Measurements from ENCODE around the gene POLRMT.

The POLRMT gene

DNA sequence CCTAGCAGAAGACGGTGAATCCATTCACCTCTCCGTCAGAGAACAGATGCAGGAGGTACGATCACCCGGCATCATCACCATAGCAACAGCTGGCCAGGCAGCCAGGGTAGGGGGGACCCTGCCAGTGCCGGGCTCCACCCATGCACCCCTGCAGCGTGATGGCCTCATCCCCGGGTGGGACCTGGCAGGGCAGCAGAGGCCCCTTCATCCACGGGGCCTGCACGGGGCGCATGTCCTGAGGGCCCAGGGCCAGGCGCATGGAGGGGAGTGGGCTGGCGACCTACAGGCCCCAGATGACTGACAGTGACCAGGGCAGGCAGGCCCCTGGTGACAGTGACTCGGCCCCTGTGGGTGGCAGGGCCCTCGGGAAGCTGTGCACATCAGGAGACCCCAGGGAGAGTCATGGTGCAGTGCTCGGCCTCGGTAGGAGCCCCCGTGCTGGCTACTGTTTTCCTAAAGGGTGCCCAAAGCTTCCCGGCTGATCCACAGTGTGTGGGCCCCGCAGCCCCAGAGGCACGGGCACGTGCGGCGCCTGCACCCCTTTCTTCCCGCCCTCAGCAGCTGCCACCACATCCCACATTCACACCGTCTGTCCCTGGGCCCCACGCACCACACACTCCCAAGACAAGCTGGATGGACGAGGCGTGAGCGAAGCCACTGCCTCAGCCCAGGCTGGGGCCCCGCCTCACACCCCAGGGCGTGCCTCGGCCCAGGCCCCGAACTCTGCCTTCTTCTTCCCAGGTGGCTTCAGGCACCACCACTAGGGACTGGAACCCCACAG lies 24.9 kb upstream of the POLRMT start:
- Mint-ChIP-seq H3K27ac (no peak overlapping the region), H3K4me1 (ENCODE audit: low read depth) (peaks cover 10% of the 10 kb centered on the region), H3K4me3 (no peak overlapping the region), H3K36me3 (ENCODE audit: low read depth) (peaks cover 32% of the 10 kb centered on the region), H3K27me3 (ENCODE audit: low read depth) (no peaks in the 10 kb centered on the region), H3K9me3 (no peaks in the 10 kb centered on the region)
- DNase-seq (ENCODE audit: low spot score), result no peak

DNA sequence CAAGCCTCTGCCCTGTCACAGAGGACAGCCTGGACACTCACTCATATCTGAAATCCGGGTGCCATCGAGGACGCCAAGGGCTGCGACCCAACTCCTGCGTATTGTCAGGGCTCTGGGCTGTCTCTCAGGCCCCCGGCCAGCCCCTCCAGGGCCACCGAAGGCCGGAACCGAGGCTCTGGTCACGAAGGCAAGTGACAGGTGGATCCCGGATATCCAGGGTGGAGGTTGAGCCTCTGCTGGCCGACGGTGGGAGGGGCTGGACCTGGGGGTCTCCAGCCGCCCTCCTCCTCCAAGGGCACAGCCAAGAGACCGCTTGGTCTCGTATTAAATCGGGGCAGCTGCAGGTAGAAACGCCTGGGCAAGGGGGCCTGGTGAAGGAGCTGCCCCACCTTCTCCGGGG lies 24.3 kb upstream of the POLRMT start:
- H3K4me1 Mint-ChIP-seq (ENCODE audit: low read depth), result peaks cover 10% of the 10 kb centered on the region
- peaks cover 35% of the 10 kb centered on the region for H3K36me3 Mint-ChIP-seq (ENCODE audit: low read depth)
- no peak for DNase-seq (ENCODE audit: low spot score)
- no peak overlapping the region for H3K4me3 Mint-ChIP-seq
- no peaks in the 10 kb centered on the region for H3K9me3 Mint-ChIP-seq
- H3K27me3 Mint-ChIP-seq (ENCODE audit: low read depth), result no peaks in the 10 kb centered on the region
- H3K27ac Mint-ChIP-seq, result no peak overlapping the region

DNA sequence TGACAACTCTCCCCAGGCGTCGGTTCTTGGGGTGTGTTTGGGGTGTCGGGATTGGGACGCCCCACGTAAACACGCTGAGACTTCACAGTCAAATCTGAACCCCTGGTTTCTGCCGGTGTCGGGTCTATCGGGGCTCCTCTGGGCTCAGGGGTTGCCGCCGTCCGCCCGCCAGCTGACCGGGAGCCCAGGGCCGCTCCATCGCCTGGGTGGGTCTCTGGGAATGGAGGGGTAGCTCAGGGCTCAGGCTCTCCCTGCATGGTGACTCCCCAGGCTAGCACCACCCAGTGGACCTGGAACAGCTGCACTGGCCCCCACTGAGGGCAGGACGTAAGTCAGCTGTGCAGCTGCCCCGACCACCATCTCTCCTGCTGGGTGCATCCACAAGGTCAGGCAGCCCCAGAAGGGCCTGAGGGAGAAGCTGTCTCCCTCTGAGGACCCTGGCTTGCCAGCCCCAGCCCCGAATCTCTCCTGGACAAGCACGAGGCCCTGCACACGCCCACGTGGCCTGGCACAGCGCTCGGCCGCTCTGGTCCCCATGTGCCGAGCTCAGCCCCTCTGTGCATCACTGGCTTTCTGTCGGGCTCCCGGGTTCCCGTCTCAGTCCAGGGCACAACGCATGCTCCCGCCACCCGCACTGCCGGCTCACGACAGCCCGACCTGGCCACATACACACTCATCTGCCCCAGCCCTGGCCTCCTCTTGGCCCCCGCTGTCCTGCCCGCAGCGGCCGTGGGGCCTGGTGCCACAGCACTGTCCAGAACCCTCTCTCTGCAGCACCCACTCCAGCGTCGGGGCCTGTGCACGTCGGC lies 23.6 kb upstream of the POLRMT start:
- H3K4me1 Mint-ChIP-seq (ENCODE audit: low read depth), result peaks cover 10% of the 10 kb centered on the region

DNA sequence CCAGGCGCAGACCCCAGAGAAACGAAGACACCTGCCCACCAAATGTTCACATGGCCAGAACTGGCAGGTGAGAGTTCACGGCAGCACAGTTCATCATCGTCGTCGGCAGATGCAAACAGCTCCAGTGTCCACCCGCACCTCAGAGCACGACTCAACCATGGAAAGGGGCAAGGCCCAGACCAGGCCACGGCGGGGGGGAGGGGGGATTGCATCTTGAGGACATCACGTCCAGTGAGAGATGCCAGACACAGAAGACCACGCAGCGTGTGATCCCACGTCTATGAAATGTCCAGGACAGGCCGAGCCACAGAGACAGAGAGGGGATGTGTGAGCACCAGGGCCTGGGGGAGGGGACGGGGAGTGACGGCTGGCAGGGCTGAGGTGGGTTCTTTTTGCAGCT lies 22.4 kb upstream of the POLRMT start:
- Mint-ChIP-seq H3K4me3 (no peak overlapping the region), H3K36me3 (ENCODE audit: low read depth) (peaks cover 27% of the 10 kb centered on the region), H3K9me3 (no peaks in the 10 kb centered on the region), H3K4me1 (ENCODE audit: low read depth) (peaks cover 5% of the 10 kb centered on the region), H3K27ac (no peak overlapping the region), H3K27me3 (ENCODE audit: low read depth) (no peaks in the 10 kb centered on the region)
- no peak for DNase-seq (ENCODE audit: low spot score)

More for the DNA sequence above, 23.6 kb upstream of the POLRMT start:
- Mint-ChIP-seq H3K36me3 (ENCODE audit: low read depth) (peaks cover 33% of the 10 kb centered on the region), H3K4me3 (no peak overlapping the region), H3K9me3 (no peaks in the 10 kb centered on the region), H3K27ac (no peak overlapping the region), H3K27me3 (ENCODE audit: low read depth) (no peaks in the 10 kb centered on the region)
- DNase-seq (ENCODE audit: low spot score), result no peak

DNA sequence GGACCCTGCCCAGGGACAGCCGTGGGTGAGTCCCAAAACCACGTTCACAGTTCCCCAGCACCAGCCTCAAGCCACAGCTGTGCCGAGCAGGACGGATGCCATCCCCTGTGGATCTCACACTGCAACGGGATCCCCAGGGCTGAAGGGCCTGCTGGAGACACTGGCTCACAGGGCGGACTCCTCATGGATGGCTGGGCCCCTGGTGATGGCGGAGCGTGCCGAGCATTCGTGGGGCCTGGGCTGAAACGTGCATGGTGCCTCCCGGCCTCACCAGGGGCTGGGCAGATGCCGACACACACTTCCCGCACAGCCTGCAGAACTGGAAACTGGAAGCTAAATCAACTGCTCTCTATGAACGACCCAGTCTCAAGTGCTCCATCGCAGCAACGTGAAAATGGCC lies 20.1 kb upstream of the POLRMT start:
- Mint-ChIP-seq H3K27ac (no peak overlapping the region), H3K4me3 (no peak overlapping the region), H3K4me1 (ENCODE audit: low read depth) (peaks cover 2% of the 10 kb centered on the region), H3K36me3 (ENCODE audit: low read depth) (peaks cover 27% of the 10 kb centered on the region), H3K27me3 (ENCODE audit: low read depth) (no peaks in the 10 kb centered on the region), H3K9me3 (no peaks in the 10 kb centered on the region)
- no peak for DNase-seq (ENCODE audit: low spot score)

DNA sequence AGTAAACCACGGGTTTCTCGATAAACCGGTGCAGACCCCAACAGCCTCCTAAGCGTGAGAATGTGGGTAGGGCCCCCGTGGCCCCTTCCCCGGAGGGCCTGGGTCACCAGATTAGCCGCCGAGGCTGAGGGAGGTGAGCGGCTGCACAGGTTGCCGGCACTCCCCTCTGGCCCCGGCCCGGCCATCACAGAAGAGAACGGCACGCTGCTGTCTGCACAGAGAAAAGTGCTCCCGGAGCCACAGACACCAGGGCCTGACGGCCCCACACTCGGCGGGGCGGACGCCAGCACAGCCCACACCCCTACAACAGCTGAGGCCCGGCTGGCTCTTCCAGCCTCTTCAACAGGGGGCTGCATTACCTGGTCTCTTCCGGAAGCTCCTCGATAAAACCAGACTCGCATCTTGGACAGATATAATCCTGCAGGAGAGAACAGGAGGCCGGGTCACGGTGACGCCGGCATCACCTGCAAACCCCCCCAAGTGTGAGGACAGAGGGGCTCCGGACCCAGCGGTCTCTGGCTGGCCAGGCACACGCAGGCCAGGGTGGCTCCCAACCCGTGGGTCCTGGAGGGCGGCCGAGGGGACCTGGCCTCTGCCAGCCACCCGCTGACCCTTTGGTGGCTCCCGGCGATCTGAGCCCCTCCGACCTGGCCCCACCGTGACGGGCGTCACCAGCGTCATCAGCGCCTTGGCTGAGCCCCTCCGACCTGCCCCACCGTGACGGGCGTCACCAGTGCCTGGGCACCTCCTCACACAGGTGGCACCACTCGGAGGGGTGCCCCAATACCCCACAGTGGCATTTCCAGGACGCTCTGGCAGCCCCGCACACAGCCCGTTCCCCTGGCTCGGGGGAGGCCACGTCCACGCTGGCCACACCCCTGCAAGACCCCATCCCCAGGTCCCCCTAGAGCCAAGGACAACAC lies 19.4 kb upstream of the POLRMT start:
- DNase-seq (ENCODE audit: low spot score), result no peak
- Mint-ChIP-seq H3K27ac (no peak overlapping the region), H3K4me1 (ENCODE audit: low read depth) (peaks cover 2% of the 10 kb centered on the region), H3K27me3 (ENCODE audit: low read depth) (no peaks in the 10 kb centered on the region), H3K4me3 (no peak overlapping the region), H3K9me3 (no peaks in the 10 kb centered on the region), H3K36me3 (ENCODE audit: low read depth) (peaks cover 29% of the 10 kb centered on the region)

DNA sequence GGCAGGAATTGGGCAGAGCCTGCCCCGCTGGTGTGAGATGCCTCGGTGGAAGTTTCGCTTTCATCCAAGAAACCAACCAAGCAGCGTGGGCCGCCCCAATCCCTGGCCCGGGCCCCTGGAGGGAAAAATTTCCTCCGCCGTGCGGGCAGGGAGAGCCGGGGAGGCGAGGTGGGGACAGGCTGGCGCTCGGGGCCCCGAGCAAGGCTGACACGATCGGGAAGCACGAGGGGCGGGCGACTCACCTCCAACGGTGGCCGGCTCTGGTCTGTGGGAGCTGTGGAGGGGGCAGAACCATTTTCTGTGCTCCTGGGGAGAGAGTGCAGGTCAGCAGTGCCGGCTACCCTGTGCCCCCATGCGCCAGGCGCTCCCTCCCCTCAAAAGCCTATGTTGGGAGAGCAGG lies 18.7 kb upstream of the POLRMT start:
- Mint-ChIP-seq H3K27me3 (ENCODE audit: low read depth) (no peaks in the 10 kb centered on the region), H3K36me3 (ENCODE audit: low read depth) (peaks cover 29% of the 10 kb centered on the region), H3K9me3 (no peaks in the 10 kb centered on the region), H3K4me3 (no peak overlapping the region), H3K27ac (no peak overlapping the region), H3K4me1 (ENCODE audit: low read depth) (peaks cover 2% of the 10 kb centered on the region)
- no peak for DNase-seq (ENCODE audit: low spot score)

DNA sequence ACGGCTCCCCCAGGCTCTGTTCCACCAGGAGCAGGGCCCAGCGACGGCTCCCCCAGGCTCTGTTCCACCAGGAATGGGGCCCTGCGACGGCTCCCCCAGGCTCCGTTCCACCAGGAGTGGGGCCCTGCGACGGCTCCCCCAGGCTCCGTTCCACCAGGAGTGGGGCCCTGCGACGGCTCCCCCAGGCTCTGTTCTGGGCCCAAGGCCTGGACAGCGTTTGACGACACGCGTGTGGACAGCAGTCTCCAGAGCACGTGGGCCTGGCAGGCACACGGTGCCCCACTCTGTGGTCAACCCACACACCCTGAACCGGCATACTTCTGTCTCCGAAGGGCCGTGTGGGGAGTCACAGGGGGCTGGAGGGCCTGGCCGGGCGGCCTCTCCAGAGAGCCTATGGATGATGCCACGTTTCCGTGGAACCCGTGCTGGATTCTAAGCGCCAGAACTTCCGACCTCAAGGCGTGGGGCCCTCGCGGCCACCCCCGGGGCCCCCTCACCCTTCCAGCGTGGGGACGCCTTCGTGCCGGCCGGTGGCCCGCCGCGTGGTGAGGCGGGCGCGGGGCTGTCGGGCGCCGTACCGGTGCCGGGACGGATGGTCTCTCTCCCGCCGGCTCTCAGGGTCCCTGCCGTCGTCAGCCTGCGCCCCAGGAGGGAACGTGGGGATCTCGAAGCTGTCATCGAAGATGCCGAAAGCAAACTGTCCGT lies 17.9 kb upstream of the POLRMT start:
- no peaks in the 10 kb centered on the region for H3K27me3 Mint-ChIP-seq (ENCODE audit: low read depth)
- DNase-seq (ENCODE audit: low spot score), result no peak
- H3K4me3 Mint-ChIP-seq, result no peak overlapping the region
- peaks cover 2% of the 10 kb centered on the region for H3K4me1 Mint-ChIP-seq (ENCODE audit: low read depth)
- peaks cover 29% of the 10 kb centered on the region for H3K36me3 Mint-ChIP-seq (ENCODE audit: low read depth)
- no peaks in the 10 kb centered on the region for H3K9me3 Mint-ChIP-seq
- no peak overlapping the region for H3K27ac Mint-ChIP-seq

DNA sequence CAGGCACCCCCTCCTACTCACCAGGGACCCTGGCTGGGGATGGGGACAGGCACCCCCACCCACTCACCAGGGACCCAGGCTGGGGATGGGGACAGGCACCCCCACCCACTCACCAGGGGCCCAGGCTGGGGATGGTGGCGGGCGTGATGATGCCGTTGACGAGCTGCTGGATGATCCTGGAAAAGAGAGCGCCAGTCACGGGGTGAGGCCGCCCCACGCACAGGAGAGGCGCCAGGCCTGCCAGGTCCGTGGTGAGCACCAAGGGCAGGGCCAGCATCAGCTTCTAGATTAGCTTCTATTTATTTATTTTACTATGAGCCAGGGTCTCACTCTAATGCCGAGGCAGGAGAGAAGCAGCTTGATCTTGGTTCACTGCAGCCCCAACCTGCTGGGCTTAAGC lies 16.8 kb upstream of the POLRMT start:
- no peak overlapping the region for H3K27ac Mint-ChIP-seq
- H3K4me3 Mint-ChIP-seq, result no peak overlapping the region
- H3K27me3 Mint-ChIP-seq (ENCODE audit: low read depth), result no peaks in the 10 kb centered on the region
- no peaks in the 10 kb centered on the region for H3K4me1 Mint-ChIP-seq (ENCODE audit: low read depth)
- DNase-seq (ENCODE audit: low spot score), result no peak
- H3K9me3 Mint-ChIP-seq, result no peaks in the 10 kb centered on the region
- peaks cover 22% of the 10 kb centered on the region for H3K36me3 Mint-ChIP-seq (ENCODE audit: low read depth)

DNA sequence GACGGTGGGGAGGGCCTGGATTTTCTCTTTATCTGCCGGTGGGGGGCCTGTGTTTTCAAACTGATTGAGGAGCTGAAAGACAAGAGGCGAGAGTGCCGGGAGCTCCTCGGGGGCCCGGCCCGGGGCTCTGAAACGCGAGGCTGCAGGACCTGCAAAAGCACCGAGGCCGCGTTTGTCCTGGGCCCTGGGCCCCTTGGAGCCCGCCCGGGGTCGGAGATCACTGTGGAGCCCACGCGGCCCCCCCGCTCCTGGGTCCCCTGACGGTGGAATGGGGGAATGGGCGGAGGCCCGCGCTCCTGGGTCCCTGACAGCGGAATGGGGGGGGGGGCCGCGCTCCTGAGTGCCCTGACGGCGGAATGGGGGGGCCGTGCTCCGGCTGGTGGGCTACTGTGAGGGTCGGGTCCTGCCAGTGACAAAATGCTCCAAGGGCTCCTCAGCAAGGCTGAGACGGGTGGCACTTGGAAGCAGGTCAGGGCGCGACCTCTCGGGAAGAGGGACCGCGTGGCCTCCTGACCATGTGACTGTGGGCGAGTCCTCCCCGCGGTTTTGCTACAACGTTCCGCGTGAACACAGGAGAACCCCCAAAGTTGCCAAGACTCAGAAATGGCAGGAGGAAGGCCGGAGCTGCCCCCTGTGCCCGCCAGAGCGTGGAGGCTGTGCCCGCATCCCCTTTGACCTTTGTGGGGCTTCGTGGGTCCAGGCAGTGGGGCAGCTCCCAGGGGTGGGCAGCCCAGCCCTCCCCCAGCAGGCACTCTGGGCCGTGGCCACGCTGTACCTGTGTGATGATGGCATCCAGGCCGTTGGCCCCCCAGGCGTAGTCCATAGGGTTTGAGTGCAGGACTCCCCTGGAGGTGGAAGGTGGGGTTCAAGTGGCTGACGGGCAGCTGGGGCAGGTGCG lies 15.8 kb upstream of the POLRMT start:
- no peak overlapping the region for H3K4me3 Mint-ChIP-seq
- no peak overlapping the region for H3K27ac Mint-ChIP-seq
- no peaks in the 10 kb centered on the region for H3K27me3 Mint-ChIP-seq (ENCODE audit: low read depth)
- H3K36me3 Mint-ChIP-seq (ENCODE audit: low read depth), result peaks cover 20% of the 10 kb centered on the region
- H3K4me1 Mint-ChIP-seq (ENCODE audit: low read depth), result no peaks in the 10 kb centered on the region
- H3K9me3 Mint-ChIP-seq, result no peaks in the 10 kb centered on the region
- no peak for DNase-seq (ENCODE audit: low spot score)

DNA sequence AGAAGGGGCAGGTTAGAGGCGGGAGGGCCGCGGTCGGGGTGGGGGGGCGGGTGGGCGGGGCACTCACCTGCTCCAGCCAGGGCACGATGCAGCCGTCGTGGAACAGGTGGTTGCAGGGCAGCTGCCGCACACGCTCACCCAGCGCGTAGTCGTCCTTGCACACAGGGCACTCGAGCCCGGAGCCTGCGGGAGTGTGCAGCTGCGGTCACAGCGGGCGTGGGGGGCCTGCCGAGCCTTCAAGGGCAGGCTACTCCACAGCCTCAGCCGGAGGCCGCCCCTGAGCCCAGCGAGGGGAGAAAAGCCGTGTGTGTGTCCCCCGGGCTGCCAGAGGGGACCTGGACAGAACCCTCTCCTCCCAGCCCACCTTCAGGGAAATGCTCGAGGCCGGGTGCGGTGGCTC lies 15.0 kb upstream of the POLRMT start:
- H3K9me3 Mint-ChIP-seq, result no peaks in the 10 kb centered on the region
- DNase-seq (ENCODE audit: low spot score), result no peak
- no peaks in the 10 kb centered on the region for H3K27me3 Mint-ChIP-seq (ENCODE audit: low read depth)
- peaks cover 18% of the 10 kb centered on the region for H3K36me3 Mint-ChIP-seq (ENCODE audit: low read depth)
- H3K4me1 Mint-ChIP-seq (ENCODE audit: low read depth), result no peaks in the 10 kb centered on the region
- H3K27ac Mint-ChIP-seq, result no peak overlapping the region
- no peak overlapping the region for H3K4me3 Mint-ChIP-seq

DNA sequence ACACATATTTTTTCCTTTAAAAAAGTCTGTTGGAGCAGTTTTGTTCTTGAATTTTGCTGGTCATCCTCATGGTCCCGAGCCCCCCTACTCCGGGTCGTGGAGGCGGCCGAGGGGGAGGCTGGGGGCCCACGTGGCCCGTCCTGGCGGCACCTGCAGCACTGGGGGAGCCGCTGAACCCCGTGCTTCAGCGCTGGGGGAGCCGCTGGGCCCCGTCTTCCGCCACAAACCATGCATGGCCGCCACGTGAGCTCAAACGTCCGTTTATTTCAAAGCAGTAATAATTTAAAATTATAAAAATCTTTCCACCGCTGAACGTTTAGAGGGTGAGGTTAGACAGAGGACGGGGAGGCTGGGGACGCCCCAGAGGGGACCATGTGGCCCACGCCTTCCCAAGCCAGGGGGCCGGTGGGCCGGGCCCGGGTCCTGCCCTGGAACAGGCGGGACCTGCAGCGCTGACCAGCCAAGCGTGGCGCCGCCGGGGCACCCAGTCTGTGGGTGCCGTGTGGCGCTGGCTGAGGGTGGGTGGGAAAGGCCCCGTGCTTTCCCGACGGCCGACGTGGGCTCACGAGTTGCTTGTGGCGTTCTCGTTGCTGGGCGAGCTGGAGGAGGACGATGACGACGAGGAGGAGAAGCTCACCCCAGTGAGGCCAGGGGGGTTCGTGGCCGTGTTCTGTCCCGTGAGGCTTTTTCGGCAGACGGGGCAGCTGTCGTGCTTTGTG lies 14.4 kb upstream of the POLRMT start:
- no peak overlapping the region for H3K27ac Mint-ChIP-seq
- H3K27me3 Mint-ChIP-seq (ENCODE audit: low read depth), result no peaks in the 10 kb centered on the region
- H3K36me3 Mint-ChIP-seq (ENCODE audit: low read depth), result peaks cover 15% of the 10 kb centered on the region
- DNase-seq (ENCODE audit: low spot score), result no peak
- H3K4me3 Mint-ChIP-seq, result no peak overlapping the region
- no peaks in the 10 kb centered on the region for H3K9me3 Mint-ChIP-seq
- H3K4me1 Mint-ChIP-seq (ENCODE audit: low read depth), result no peaks in the 10 kb centered on the region
